Thyroid gland (tissue), 4 donors: ENCODE results near the gene LDLRAD4. TPM values are rescaled to one million over a fixed set of nuclear protein-coding genes. Genes with fewer than 3 reads are reported as not detected.

Experiments
- DNase-seq, 2 donors: peaks; one replicate each; pipeline ENCODE4 v3.0.0-alpha.2; 2019
- H3K27ac ChIP-seq, 3 donors: fragments of 200-600 bp; sonication (generic); 1 replicate in 2 of 3; 2 replicates in 1 of 3; pipeline ENCODE4 v1.5.1; 2016 to 2019; ENCODE audit warnings: mild to moderate bottlenecking in 1 of 3, moderate library complexity in 1 of 3
- H3K27me3 ChIP-seq: fragments of 200-600 bp; sonication (generic); one replicate; pipeline ENCODE4 v1.5.1; 2019
- H3K36me3 ChIP-seq, 2 donors: fragments of 200-600 bp; sonication (generic); one replicate each; pipeline ENCODE4 v1.5.1; 2016 to 2019
- H3K4me1 ChIP-seq, 2 donors: fragments of 200-600 bp; sonication (generic); one replicate each; pipeline ENCODE4 v1.5.1; 2017 to 2019
- H3K4me3 ChIP-seq, 3 donors: fragments of 200-600 bp; sonication (generic); replicated peaks in 1 of 3; 1 replicate in 2 of 3; 2 replicates in 1 of 3; pipeline ENCODE4 v1.5.1; 2016; ENCODE audit warnings: mild to moderate bottlenecking in 1 of 3
- H3K9me3 ChIP-seq: fragments of 200-600 bp; sonication (generic); one replicate; pipeline ENCODE4 v1.5.1; 2017
- POLR2A ChIP-seq, 2 donors: fragments of 450-650 bp; IDR thresholded peaks; one replicate each; pipeline ENCODE4 v1.6.1; 2017; ENCODE audit warnings: antibody characterized with exemption in 2 of 2, mild to moderate bottlenecking in 2 of 2, moderate library complexity in 1 of 2
- WGBS, 2 donors: methylation state at CpG; one replicate each; pipeline ENCODE4 v1.1.5; 2017; 5-methylcytosine and 5-hydroxymethylcytosine counted together
- intact Hi-C: fragments of 100-400 bp; cut with DNase I; formaldehyde crosslinking; loops from one replicate; pipeline ENCODE4 v1.15.1; 2023
- total RNA-seq, 4 donors: library from RNA; depleted of rRNA; stranded (reverse); fragments of >200 nt; gene quantifications; one replicate each; pipeline ENCODE4 v1.2.3, GENCODE V29; 2016
- TF ChIP-seq, protein P1 (sequence below), 6 experiments: fragments of 200-600 bp in 3 of 6; fragments of 450-650 bp in 3 of 6; sonication (generic) in 3 of 6; IDR thresholded peaks; one replicate each; pipeline ENCODE4 v1.5.1; 2016 to 2019; ENCODE audit warnings: antibody characterized with exemption in 6 of 6, mild to moderate bottlenecking in 2 of 6, inconsistent platforms in 1 of 6, moderate library complexity in 1 of 6

The LDLRAD4 gene
- total RNA-seq, 4 donors from 2014 or later: 23.7 to 35.7 (median 29.7) TPM

DNA sequence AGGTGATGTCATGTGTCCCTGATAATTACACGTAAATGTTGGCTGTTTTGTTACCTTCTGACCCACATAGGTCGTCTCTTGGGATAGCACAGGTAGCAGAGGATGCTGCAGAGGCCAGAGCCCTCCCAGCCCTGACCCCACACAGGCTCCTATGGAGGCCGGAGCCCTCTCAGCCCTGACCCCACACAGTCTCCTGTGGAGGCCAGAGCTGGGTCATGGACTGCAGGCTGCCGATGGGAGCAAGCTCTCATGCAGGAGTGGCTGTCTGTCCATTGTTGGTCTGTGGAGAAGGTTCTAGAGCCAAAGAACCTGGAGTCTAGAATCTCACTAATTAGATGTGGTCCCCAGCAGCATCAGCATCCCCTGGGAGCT lies 155.5 kb downstream of the LDLRAD4 start:
- H3K27me3 ChIP-seq: no peaks in the 10 kb centered on the region
- H3K27ac ChIP-seq: no peak overlapping the region
- intact Hi-C loops: no loop called here
- H3K9me3 ChIP-seq: no peaks in the 10 kb centered on the region
- peaks cover 8 to 44% of the 10 kb centered on the region in 2 donors for H3K4me1 ChIP-seq
- WGBS, 2 donors: 92 to 97% methylated on average over 4 of the region's 4 CpGs
- no peak for TF ChIP-seq POLR2A (IDR thresholded peaks at IDR 0.05)
- H3K36me3 ChIP-seq: no peaks in the 10 kb centered on the region
- H3K4me3 ChIP-seq: no peak overlapping the region
- no peak for DNase-seq

DNA sequence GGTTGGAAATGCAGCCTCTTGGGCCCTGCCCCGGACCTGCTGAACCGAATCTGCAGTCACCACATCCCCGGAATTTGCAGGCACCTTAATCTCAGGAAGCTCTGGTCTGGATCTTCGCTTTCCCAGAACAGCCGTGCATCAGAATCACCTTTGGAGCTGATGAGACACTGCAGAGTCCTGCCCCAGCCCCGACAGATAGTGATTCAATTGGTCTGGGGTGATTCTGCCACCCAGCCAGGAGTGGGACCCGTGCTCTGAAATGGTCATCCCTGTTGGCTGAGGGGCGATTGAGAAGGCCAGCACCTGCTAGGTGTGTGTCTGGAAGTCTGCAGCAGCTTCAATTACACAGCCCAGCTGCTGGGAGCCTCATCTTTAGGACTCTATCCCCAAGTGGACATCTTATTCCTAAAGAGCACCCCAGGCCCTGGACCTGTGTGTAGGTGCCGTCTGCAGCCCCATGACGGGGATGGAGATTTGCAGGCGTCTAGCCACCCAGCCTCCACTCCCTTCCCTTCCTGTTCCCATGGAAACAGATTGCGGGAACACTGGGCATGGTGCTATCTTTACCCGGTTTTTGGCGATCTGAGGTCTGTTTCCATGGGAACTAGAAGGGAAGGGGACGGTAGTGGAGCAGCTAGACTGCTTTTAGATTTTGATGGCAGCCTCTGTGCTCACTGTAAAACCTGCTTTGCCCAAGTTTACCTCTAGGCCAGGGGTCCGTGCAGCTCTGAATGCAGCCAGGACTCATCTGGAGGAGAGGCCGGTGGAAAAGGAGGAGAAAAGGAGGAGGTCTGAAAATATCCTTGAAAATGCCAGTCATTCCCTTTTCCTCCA lies 156.1 kb downstream of the LDLRAD4 start:
- DNase-seq: no peak
- H3K36me3 ChIP-seq: no peaks in the 10 kb centered on the region
- H3K27ac ChIP-seq: peak overlapping the region in 1 of 3 donors; percentile 55
- H3K27me3 ChIP-seq: no peaks in the 10 kb centered on the region
- TF ChIP-seq, protein P1, sequence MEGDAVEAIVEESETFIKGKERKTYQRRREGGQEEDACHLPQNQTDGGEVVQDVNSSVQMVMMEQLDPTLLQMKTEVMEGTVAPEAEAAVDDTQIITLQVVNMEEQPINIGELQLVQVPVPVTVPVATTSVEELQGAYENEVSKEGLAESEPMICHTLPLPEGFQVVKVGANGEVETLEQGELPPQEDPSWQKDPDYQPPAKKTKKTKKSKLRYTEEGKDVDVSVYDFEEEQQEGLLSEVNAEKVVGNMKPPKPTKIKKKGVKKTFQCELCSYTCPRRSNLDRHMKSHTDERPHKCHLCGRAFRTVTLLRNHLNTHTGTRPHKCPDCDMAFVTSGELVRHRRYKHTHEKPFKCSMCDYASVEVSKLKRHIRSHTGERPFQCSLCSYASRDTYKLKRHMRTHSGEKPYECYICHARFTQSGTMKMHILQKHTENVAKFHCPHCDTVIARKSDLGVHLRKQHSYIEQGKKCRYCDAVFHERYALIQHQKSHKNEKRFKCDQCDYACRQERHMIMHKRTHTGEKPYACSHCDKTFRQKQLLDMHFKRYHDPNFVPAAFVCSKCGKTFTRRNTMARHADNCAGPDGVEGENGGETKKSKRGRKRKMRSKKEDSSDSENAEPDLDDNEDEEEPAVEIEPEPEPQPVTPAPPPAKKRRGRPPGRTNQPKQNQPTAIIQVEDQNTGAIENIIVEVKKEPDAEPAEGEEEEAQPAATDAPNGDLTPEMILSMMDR (IDR thresholded peaks at IDR 0.05): no peak
- TF ChIP-seq POLR2A (IDR thresholded peaks at IDR 0.05): no peak
- intact Hi-C loops: no loop called here
- no peaks in the 10 kb centered on the region for H3K9me3 ChIP-seq
- H3K4me1 ChIP-seq: peaks cover 10 to 44% of the 10 kb centered on the region in 2 donors
- WGBS, 2 donors: 75 to 78% methylated on average over 14 to 15 of the region's 17 CpGs
- no peak overlapping the region for H3K4me3 ChIP-seq

DNA sequence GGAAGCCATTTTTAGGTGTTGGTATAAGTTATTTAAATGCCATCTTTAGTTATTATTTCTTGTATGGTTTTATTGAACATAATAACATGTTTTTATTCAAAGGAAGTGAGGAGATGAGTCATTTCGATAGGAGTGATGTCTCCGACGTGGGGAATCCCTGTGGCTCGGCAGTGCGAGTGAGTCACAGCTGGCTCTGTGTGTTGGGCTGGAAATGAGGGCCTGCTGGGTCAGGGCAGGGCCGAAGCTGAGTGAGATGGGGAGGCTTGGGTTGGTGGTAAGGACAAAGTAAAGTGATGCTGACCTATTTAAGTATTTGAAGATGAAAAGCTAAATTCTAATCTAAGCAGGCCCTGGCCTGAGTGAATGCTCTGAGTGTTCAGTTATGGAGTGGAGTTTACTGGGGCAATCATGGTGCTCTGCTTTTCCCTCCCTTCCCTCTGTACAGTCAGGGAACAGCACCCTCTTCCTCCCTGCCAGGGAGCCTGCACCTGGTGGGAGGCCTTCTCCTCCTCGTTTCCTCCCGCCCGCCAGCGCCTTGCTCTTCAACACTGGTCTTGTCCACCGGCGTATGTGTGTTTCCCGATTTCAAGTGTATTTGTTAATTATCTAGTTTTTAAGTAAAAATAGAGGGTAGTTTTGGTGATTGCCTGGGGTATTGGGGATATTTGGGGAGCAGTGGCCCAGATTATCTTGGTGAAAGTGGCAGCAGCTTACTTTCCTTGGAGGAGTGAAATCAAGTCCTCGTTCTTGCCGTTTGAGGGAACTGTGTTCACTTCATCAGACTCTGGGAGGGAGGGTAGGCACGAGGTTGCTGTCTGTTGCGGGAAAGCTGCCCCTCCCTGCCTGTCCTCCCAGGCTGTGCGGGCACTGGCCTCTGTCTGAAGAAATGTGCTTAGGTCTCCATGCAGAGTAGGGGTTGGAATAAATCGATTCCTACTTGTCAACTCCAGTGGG lies 157.0 kb downstream of the LDLRAD4 start:
- peaks cover 17 to 48% of the 10 kb centered on the region in 2 donors for H3K4me1 ChIP-seq
- H3K4me3 ChIP-seq: no peak overlapping the region
- H3K27ac ChIP-seq: peak overlapping the region in 2 of 3 donors; percentile 10 to 55
- no peaks in the 10 kb centered on the region for H3K27me3 ChIP-seq
- intact Hi-C loops: no loop called here
- 79 to 83% methylated on average over 19 of the region's 19 CpGs for WGBS, 2 donors
- TF ChIP-seq POLR2A (IDR thresholded peaks at IDR 0.05): no peak
- H3K36me3 ChIP-seq: no peaks in the 10 kb centered on the region
- DNase-seq: peak in 1 of 2 donors; percentile 24
- no peaks in the 10 kb centered on the region for H3K9me3 ChIP-seq

DNA sequence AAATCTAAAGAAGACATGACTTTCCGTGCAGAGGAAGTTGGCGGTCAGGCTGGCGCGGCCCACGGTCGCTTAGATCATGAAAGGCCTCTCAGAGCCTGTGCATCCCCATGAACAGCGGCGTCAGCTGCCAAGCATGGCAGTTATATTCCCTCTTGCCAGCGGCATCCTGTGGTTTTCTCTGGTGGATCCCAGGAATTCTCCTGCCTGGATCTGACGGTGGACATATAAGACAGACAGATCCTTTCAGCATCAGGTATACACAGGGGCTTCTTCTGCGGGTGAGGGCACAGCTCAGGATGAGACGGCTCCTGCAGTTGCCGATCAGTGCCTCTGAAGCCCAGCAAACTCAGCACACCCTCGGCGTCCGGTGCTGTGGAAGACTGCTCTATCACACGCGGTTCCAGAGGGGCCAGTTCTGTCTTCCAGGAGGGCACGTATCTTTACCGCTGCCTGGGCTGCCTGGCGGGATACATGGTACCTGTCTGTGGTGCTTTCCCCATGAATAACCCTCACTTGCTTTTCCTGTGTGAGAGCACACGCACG lies 157.8 kb downstream of the LDLRAD4 start:
- intact Hi-C loops: no loop called here
- peak overlapping the region in 1 of 3 donors; percentile 55 for H3K27ac ChIP-seq
- TF ChIP-seq, protein P1 (IDR thresholded peaks at IDR 0.05): no peak
- no peak for TF ChIP-seq POLR2A (IDR thresholded peaks at IDR 0.05)
- H3K4me1 ChIP-seq: peaks cover 19 to 56% of the 10 kb centered on the region in 2 donors
- no peaks in the 10 kb centered on the region for H3K9me3 ChIP-seq
- DNase-seq: no peak
- WGBS, 2 donors: 95 to 97% methylated on average over 16 to 23 of the region's 23 CpGs
- H3K27me3 ChIP-seq: no peaks in the 10 kb centered on the region
- no peak overlapping the region for H3K4me3 ChIP-seq
- no peaks in the 10 kb centered on the region for H3K36me3 ChIP-seq

DNA sequence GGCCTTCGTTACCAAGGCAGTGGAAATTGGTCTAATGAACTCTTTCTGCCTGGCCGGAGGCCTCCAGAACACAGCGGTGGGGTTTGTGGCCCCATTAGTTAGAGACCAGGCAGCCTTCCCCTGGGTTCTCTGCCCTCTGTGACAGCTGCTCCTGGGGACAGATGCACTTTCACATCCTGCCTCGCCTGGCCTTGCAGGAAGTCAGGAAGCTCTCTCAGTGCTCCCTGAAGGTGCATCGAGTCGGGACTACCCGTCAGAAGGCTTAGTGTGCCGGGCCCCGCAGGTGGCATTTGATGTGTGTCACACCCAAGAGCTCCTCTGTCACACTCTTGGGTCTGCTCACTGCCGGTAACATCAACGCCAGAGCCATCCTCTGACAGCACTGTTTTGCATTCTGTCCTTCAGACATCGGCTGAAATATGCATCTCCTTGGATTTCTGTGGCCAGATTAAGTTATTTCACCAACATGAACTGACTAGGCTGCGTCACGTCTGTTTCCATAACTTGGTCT lies 158.3 kb downstream of the LDLRAD4 start:
- WGBS, 2 donors: 92 to 95% methylated on average over 14 of the region's 14 CpGs
- peak overlapping the region in 1 of 3 donors; percentile 24 for H3K27ac ChIP-seq
- no peak for DNase-seq
- no peak for TF ChIP-seq POLR2A (IDR thresholded peaks at IDR 0.05)
- TF ChIP-seq, protein P1 (IDR thresholded peaks at IDR 0.05): no peak
- H3K4me1 ChIP-seq: peaks cover 24 to 61% of the 10 kb centered on the region in 2 donors
- no peaks in the 10 kb centered on the region for H3K36me3 ChIP-seq
- H3K9me3 ChIP-seq: no peaks in the 10 kb centered on the region
- no peak overlapping the region for H3K4me3 ChIP-seq
- intact Hi-C loops: no loop called here
- no peaks in the 10 kb centered on the region for H3K27me3 ChIP-seq
